WTC11 (cell line): ENCODE data around the gene LPP. TPM values are rescaled to one million over a fixed set of nuclear protein-coding genes. Genes with fewer than 3 reads are reported as not detected.
A peak's percentile ranks its signal among the peaks of the same experiment; 100 is the strongest.

ENCODE experiments used
- ATAC-seq: fragments of 200-7000 bp; cut with Tn5 transposase; 2 replicates; pipeline ENCODE4 v1.10.0; 2021; ENCODE audit warnings: mild to moderate bottlenecking, moderate library complexity
- CTCF ChIA-PET: fragments of 300-600 bp; sonication (Branson Sonifier 250); formaldehyde crosslinking; loops from one replicate; lab custom pipeline; 2021; ENCODE audit warnings: antibody characterized with exemption; lab: Charles Lee
- POLR2A ChIA-PET: fragments of 350-600 bp; sonication (Branson Sonifier 250); formaldehyde crosslinking; loops from one replicate; lab custom pipeline; 2021; ENCODE audit warnings: antibody characterized with exemption; lab: Charles Lee
- DNase-seq: peaks from one replicate; pipeline ENCODE4 v3.0.0; 2021; ENCODE audit warnings: low spot score
- H3K27ac Mint-ChIP-seq: 2 replicates; pipeline ENCODE4 v1.8.0; 2021; ENCODE audit warnings: mixed read lengths
- H3K27me3 Mint-ChIP-seq: 2 replicates; pipeline ENCODE4 v1.8.0; 2021; ENCODE audit warnings: low read depth, mild to moderate bottlenecking, moderate library complexity, mixed read lengths
- H3K36me3 Mint-ChIP-seq: 2 replicates; pipeline ENCODE4 v1.8.0; 2021; ENCODE audit warnings: mixed read lengths
- H3K4me1 Mint-ChIP-seq: 2 replicates; pipeline ENCODE4 v1.8.0; 2022; ENCODE audit warnings: mixed read lengths
- H3K4me3 Mint-ChIP-seq: 2 replicates; pipeline ENCODE4 v1.8.0; 2021; ENCODE audit warnings: mild to moderate bottlenecking, moderate library complexity, mixed read lengths
- H3K9me3 Mint-ChIP-seq: 2 replicates; pipeline ENCODE4 v1.8.0; 2021; ENCODE audit warnings: mixed read lengths
- ESRRA ChIP-seq: sonication (generic); formaldehyde crosslinking; IDR thresholded peaks from 2 replicates; pipeline ENCODE4 v1.8.1; 2022; ENCODE audit warnings: mild to moderate bottlenecking, missing genetic modification reagents, borderline replicate concordance
- GRHL2 ChIP-seq: fragments of 250-450 bp; sonication (Bioruptor Pico); IDR thresholded peaks from 2 replicates; pipeline ENCODE4 v1.8.0; 2022; ENCODE audit warnings: mild to moderate bottlenecking, moderate library complexity; ENCODE audit not compliant: insufficient replicate concordance, severe bottlenecking
- GTF2I ChIP-seq: fragments of 250-450 bp; sonication (Bioruptor Pico); conservative IDR thresholded peaks from 2 replicates; pipeline ENCODE4 v1.4.0; 2021; ENCODE audit warnings: mild to moderate bottlenecking
- RORB ChIP-seq: fragments of 250-450 bp; sonication (Bioruptor Pico); IDR thresholded peaks from 2 replicates; pipeline ENCODE4 v1.9.0; 2021; ENCODE audit warnings: mild to moderate bottlenecking
- SP1 ChIP-seq: sonication (generic); formaldehyde crosslinking; conservative IDR thresholded peaks from 2 replicates; pipeline ENCODE4 v1.8.1; 2022; ENCODE audit warnings: missing genetic modification reagents
- TEAD1 ChIP-seq: sonication (generic); formaldehyde crosslinking; IDR thresholded peaks from 2 replicates; pipeline ENCODE4 v1.8.0; 2022; ENCODE audit warnings: mild to moderate bottlenecking, missing genetic modification reagents
- ZNF121 ChIP-seq: sonication (generic); formaldehyde crosslinking; IDR thresholded peaks from 2 replicates; pipeline ENCODE4 v1.8.0; 2023; ENCODE audit warnings: missing genetic modification reagents
- ZNF138 ChIP-seq: sonication (generic); formaldehyde crosslinking; conservative IDR thresholded peaks from 2 replicates; pipeline ENCODE4 v1.8.1; 2022; ENCODE audit warnings: mild to moderate bottlenecking, moderate library complexity, missing genetic modification reagents
- ZNF416 ChIP-seq: fragments of 250-450 bp; sonication (Bioruptor Pico); IDR thresholded peaks from 2 replicates; pipeline ENCODE4 v1.9.0; 2021; ENCODE audit warnings: mild to moderate bottlenecking, inconsistent platforms
- total RNA-seq: library from RNA; stranded (reverse); gene quantifications from 3 replicates; pipeline ENCODE4 v1.2.3, GENCODE V29; 2021
- TF ChIP-seq, protein P1 (sequence below): sonication (generic); formaldehyde crosslinking; IDR thresholded peaks from 2 replicates; pipeline ENCODE4 v1.8.1; 2023; ENCODE audit warnings: mild to moderate bottlenecking, missing genetic modification reagents, borderline replicate concordance
- TF ChIP-seq, protein P2 (sequence below): sonication (generic); formaldehyde crosslinking; IDR thresholded peaks from 2 replicates; pipeline ENCODE4 v1.8.0; 2022; ENCODE audit warnings: mild to moderate bottlenecking, missing genetic modification reagents
- TF ChIP-seq, protein P3 (sequence below): sonication (generic); formaldehyde crosslinking; IDR thresholded peaks from 2 replicates; pipeline ENCODE4 v1.8.1; 2023; ENCODE audit warnings: mild to moderate bottlenecking, missing genetic modification reagents
- TF ChIP-seq, protein P4 (sequence below): sonication (generic); formaldehyde crosslinking; IDR thresholded peaks from 2 replicates; pipeline ENCODE4 v1.8.0; 2022; ENCODE audit warnings: mild to moderate bottlenecking, missing genetic modification reagents
- TF ChIP-seq, protein P5 (sequence below): sonication (generic); formaldehyde crosslinking; IDR thresholded peaks from 2 replicates; pipeline ENCODE4 v1.8.1; 2023; ENCODE audit warnings: mild to moderate bottlenecking, missing genetic modification reagents, moderate library complexity
- TF ChIP-seq, protein P6 (sequence below): sonication (generic); formaldehyde crosslinking; IDR thresholded peaks from 2 replicates; pipeline ENCODE4 v1.8.0; 2022; ENCODE audit warnings: mild to moderate bottlenecking, missing genetic modification reagents
- TF ChIP-seq, protein P7 (sequence below): fragments of 250-450 bp; sonication (Bioruptor Pico); conservative IDR thresholded peaks from 2 replicates; pipeline ENCODE4 v1.9.0; 2021; ENCODE audit warnings: mild to moderate bottlenecking
- TF ChIP-seq, protein P8 (sequence below): sonication (generic); formaldehyde crosslinking; conservative IDR thresholded peaks from 2 replicates; pipeline ENCODE4 v1.8.1; 2023; ENCODE audit warnings: mild to moderate bottlenecking, low read depth, missing genetic modification reagents, moderate library complexity

LPP gene
- total RNA-seq, 1 experiment from 2014 or later: 49.6 TPM

DNA sequence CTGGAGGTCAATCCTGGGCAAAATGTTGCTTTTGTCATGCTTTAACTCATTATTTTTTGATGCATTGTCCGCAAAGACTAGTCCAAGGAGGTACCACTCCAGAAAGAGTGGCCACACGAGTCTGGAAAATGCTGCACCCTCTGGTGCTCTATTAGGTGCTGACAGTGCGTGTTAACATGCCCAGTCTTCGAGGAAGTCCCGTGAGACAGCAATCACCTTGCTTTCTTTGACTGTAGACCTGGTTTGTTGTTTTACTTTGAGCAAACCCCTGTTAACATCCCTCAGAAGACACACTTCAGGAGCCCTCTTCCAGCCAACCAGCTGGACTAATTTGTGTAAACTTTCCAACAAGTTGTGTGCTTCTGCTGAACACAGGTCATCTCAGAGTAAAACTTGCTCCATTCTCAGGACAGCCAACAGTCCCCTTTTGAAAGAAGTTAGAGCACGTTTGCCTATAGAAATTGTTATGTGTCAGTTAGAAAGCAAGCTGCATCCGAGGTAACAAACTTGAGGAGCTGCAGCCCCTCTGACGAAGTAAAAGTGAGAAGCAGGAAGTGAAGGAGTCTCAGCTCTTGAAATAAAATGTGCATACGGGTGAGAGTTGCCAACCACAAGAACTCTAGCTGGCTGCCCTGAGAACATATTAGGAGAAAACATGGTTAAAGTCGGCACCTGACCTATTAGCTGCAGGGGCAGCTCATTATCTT is 205.0 kb downstream of the LPP start:
- H3K27me3 Mint-ChIP-seq: no peaks in the 10 kb centered on the region
- no peak overlapping the region for H3K4me3 Mint-ChIP-seq
- ATAC-seq: no peak
- H3K4me1 Mint-ChIP-seq: peaks cover 18% of the 10 kb centered on the region
- H3K9me3 Mint-ChIP-seq: no peaks in the 10 kb centered on the region
- CTCF ChIA-PET: interaction anchor here (0.8 to 1.0 kb wide), 3 partner anchors 9 to 619 kb away, joined by 3 to 4 read pairs (median 3); no protein-coding TSS in a partner anchor
- POLR2A ChIA-PET: no interaction called here
- TF ChIP-seq SP1 (CRISPR knock-in tag) (no peak), GRHL2 (CRISPR knock-in tag) (no peak), ZNF121 (CRISPR knock-in tag) (no peak), ZNF416 (CRISPR knock-in tag) (no peak), RORB (CRISPR knock-in tag) (no peak), GTF2I (CRISPR knock-in tag) (no peak), TEAD1 (CRISPR knock-in tag) (no peak), ZNF138 (CRISPR knock-in tag) (no peak), ESRRA (no peak)
- TF ChIP-seq, protein P1, sequence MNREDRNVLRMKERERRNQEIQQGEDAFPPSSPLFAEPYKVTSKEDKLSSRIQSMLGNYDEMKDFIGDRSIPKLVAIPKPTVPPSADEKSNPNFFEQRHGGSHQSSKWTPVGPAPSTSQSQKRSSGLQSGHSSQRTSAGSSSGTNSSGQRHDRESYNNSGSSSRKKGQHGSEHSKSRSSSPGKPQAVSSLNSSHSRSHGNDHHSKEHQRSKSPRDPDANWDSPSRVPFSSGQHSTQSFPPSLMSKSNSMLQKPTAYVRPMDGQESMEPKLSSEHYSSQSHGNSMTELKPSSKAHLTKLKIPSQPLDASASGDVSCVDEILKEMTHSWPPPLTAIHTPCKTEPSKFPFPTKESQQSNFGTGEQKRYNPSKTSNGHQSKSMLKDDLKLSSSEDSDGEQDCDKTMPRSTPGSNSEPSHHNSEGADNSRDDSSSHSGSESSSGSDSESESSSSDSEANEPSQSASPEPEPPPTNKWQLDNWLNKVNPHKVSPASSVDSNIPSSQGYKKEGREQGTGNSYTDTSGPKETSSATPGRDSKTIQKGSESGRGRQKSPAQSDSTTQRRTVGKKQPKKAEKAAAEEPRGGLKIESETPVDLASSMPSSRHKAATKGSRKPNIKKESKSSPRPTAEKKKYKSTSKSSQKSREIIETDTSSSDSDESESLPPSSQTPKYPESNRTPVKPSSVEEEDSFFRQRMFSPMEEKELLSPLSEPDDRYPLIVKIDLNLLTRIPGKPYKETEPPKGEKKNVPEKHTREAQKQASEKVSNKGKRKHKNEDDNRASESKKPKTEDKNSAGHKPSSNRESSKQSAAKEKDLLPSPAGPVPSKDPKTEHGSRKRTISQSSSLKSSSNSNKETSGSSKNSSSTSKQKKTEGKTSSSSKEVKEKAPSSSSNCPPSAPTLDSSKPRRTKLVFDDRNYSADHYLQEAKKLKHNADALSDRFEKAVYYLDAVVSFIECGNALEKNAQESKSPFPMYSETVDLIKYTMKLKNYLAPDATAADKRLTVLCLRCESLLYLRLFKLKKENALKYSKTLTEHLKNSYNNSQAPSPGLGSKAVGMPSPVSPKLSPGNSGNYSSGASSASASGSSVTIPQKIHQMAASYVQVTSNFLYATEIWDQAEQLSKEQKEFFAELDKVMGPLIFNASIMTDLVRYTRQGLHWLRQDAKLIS: no peak
- TF ChIP-seq, protein P2, sequence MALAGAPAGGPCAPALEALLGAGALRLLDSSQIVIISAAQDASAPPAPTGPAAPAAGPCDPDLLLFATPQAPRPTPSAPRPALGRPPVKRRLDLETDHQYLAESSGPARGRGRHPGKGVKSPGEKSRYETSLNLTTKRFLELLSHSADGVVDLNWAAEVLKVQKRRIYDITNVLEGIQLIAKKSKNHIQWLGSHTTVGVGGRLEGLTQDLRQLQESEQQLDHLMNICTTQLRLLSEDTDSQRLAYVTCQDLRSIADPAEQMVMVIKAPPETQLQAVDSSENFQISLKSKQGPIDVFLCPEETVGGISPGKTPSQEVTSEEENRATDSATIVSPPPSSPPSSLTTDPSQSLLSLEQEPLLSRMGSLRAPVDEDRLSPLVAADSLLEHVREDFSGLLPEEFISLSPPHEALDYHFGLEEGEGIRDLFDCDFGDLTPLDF (CRISPR knock-in tag): no peak
- TF ChIP-seq, protein P3, sequence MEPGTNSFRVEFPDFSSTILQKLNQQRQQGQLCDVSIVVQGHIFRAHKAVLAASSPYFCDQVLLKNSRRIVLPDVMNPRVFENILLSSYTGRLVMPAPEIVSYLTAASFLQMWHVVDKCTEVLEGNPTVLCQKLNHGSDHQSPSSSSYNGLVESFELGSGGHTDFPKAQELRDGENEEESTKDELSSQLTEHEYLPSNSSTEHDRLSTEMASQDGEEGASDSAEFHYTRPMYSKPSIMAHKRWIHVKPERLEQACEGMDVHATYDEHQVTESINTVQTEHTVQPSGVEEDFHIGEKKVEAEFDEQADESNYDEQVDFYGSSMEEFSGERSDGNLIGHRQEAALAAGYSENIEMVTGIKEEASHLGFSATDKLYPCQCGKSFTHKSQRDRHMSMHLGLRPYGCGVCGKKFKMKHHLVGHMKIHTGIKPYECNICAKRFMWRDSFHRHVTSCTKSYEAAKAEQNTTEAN: no peak
- TF ChIP-seq, protein P4, sequence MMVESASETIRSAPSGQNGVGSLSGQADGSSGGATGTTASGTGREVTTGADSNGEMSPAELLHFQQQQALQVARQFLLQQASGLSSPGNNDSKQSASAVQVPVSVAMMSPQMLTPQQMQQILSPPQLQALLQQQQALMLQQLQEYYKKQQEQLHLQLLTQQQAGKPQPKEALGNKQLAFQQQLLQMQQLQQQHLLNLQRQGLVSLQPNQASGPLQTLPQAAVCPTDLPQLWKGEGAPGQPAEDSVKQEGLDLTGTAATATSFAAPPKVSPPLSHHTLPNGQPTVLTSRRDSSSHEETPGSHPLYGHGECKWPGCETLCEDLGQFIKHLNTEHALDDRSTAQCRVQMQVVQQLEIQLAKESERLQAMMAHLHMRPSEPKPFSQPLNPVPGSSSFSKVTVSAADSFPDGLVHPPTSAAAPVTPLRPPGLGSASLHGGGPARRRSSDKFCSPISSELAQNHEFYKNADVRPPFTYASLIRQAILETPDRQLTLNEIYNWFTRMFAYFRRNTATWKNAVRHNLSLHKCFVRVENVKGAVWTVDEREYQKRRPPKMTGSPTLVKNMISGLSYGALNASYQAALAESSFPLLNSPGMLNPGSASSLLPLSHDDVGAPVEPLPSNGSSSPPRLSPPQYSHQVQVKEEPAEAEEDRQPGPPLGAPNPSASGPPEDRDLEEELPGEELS (CRISPR knock-in tag): no peak
- TF ChIP-seq, protein P5, sequence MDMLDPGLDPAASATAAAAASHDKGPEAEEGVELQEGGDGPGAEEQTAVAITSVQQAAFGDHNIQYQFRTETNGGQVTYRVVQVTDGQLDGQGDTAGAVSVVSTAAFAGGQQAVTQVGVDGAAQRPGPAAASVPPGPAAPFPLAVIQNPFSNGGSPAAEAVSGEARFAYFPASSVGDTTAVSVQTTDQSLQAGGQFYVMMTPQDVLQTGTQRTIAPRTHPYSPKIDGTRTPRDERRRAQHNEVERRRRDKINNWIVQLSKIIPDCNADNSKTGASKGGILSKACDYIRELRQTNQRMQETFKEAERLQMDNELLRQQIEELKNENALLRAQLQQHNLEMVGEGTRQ (CRISPR knock-in tag): no peak
- TF ChIP-seq, protein P6, sequence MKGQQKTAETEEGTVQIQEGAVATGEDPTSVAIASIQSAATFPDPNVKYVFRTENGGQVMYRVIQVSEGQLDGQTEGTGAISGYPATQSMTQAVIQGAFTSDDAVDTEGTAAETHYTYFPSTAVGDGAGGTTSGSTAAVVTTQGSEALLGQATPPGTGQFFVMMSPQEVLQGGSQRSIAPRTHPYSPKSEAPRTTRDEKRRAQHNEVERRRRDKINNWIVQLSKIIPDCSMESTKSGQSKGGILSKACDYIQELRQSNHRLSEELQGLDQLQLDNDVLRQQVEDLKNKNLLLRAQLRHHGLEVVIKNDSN (CRISPR knock-in tag): no peak
- TF ChIP-seq, protein P7, sequence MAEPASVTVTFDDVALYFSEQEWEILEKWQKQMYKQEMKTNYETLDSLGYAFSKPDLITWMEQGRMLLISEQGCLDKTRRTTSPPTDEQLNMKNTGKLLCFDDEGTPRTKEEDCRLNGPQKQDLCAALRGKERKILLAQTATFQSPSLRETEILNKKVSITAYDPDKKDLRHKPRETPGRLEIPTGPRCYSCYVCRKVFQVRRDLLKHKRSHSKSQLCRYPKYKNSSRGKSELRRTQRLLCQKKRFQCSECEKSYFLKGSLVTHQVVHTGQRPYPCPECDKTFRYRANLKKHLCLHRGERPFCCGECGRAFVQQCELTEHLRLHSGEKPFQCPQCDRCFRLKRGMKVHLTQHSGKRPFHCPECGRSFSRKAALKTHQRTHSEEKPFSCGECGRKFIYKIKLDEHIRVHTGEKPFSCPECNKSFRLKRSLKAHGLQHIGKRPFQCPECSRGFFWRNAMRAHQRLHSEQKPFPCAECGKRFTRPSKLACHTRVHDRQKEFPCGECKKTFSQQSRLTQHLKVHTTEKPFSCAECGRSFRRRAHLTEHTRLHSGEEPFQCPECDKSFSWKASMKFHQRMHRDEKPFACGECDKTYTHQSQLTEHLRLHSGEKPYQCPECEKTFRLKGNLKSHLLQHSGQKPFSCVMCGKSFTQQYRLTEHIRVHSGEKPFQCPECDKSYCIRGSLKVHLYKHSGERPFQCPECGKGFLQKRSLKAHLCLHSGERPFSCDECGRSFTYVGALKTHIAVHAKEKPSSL (CRISPR knock-in tag): no peak
- TF ChIP-seq, protein P8, sequence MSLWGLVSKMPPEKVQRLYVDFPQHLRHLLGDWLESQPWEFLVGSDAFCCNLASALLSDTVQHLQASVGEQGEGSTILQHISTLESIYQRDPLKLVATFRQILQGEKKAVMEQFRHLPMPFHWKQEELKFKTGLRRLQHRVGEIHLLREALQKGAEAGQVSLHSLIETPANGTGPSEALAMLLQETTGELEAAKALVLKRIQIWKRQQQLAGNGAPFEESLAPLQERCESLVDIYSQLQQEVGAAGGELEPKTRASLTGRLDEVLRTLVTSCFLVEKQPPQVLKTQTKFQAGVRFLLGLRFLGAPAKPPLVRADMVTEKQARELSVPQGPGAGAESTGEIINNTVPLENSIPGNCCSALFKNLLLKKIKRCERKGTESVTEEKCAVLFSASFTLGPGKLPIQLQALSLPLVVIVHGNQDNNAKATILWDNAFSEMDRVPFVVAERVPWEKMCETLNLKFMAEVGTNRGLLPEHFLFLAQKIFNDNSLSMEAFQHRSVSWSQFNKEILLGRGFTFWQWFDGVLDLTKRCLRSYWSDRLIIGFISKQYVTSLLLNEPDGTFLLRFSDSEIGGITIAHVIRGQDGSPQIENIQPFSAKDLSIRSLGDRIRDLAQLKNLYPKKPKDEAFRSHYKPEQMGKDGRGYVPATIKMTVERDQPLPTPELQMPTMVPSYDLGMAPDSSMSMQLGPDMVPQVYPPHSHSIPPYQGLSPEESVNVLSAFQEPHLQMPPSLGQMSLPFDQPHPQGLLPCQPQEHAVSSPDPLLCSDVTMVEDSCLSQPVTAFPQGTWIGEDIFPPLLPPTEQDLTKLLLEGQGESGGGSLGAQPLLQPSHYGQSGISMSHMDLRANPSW: no peak
- peak overlapping the region; percentile 13 for H3K27ac Mint-ChIP-seq
- no peaks in the 10 kb centered on the region for H3K36me3 Mint-ChIP-seq
- DNase-seq: no peak
